Measurements from ENCODE around the gene CHCHD5. TPM values are rescaled to one million over a fixed set of nuclear protein-coding genes. Genes with fewer than 3 reads are reported as not detected.
"Not testable (repeated sequence)": the region's sequence is repeated elsewhere in the genome, so short reads cannot be mapped to it uniquely, and the experiment has no call there.

Gene CHCHD5
- total RNA-seq, 1 experiment from 2014 or later = 32.3 TPM

GRCh38 chr2:112615051-112615450 lies 30.6 kb downstream of the CHCHD5 start:
- H3K18ac ChIP-seq (ENCODE audit: insufficient read length, low read depth, low read length) = no peak overlapping the region
- Mint-ChIP-seq H3K27me3 (ENCODE audit: low read depth) (peaks cover 9% of the 10 kb centered on the region; the same call in 1 of the 2 replicates), H3K9me3 (peaks cover 7 to 8% of the 10 kb centered on the region in 2 experiments; a peak in 2 of 5 replicates), H3K4me1 (peaks cover 18 to 22% of the 10 kb centered on the region in 2 experiments), H3K36me3 (ENCODE audit: insufficient read depth in 1 of 3, low read depth in 3 of 3) (no peaks in the 10 kb centered on the region), H3K27ac (peak overlapping the region in 1 of 3 experiments; percentile 55; a peak in 1 of 7 replicates), H3K4me3 (peak overlapping the region in 1 of 2 experiments; percentile 53; a peak in 2 of 5 replicates)
- no peak for TF ChIP-seq CTCF (conservative IDR thresholded peaks at IDR 0.05)
- H2BK12ac ChIP-seq (ENCODE audit: insufficient read length, low read depth, low read length) = no peak overlapping the region
- DNase-seq = no peak
- peak overlapping the region; percentile 45; the same call in 1 of the 2 replicates for H3K14ac ChIP-seq (ENCODE audit: insufficient read depth, low read length)
- no peak overlapping the region for H4K91ac ChIP-seq (ENCODE audit: insufficient read length, low read depth, low read length)
- no peaks in the 10 kb centered on the region; the same call in 1 of the 2 replicates for H3K4me1 ChIP-seq (ENCODE audit: insufficient read depth, low read length)
- no peak overlapping the region for H2BK120ac ChIP-seq (ENCODE audit: low read depth, low read length, poor library complexity, severe bottlenecking)
- H3K27ac ChIP-seq (ENCODE audit: insufficient read length, low read depth, low read length) = no peak overlapping the region
- no peak overlapping the region for H3K23ac ChIP-seq (ENCODE audit: insufficient read length, low read depth, low read length)
- H3K56ac ChIP-seq (ENCODE audit: insufficient read length, low read depth, low read length) = peak overlapping the region; percentile 62
- H3K9ac ChIP-seq (ENCODE audit: extremely low read depth, insufficient read length, low read length) = no peak overlapping the region
- WGBS (ENCODE audit: extremely low coverage, insufficient read length, low lambda C conversion rate) = no CpG with 5 or more reads among the region's 8 CpGs
- no peaks in the 10 kb centered on the region for H3K79me2 ChIP-seq (ENCODE audit: insufficient read depth, low read length)
- peaks cover 4% of the 10 kb centered on the region for H3K23me2 ChIP-seq (ENCODE audit: insufficient read length, low read depth, low read length, poor library complexity, severe bottlenecking)
- no peak overlapping the region for H3T11ph ChIP-seq (ENCODE audit: low read length)
- H2BK5ac ChIP-seq (ENCODE audit: insufficient read length, low read length) = no peak overlapping the region
- no peak overlapping the region for H3K4me2 ChIP-seq (ENCODE audit: insufficient read depth, insufficient read length, low read length)
- no peaks in the 10 kb centered on the region for H3K27me3 ChIP-seq (ENCODE audit: insufficient read depth, low read length)
- peak overlapping the region; percentile 24 for H2AFZ ChIP-seq (ENCODE audit: low read length)
- no peak overlapping the region for H4K5ac ChIP-seq (ENCODE audit: insufficient read length, low read depth, low read length)
- no peaks in the 10 kb centered on the region for H3K79me1 ChIP-seq (ENCODE audit: insufficient read depth, low read depth, low read length, poor library complexity, severe bottlenecking)
- H4K8ac ChIP-seq (replicated peaks; ENCODE audit: insufficient read length, low read depth, low read length) = no peak overlapping the region
- no peak overlapping the region for H3K4ac ChIP-seq (ENCODE audit: low read depth, low read length)
- H3K9me3 ChIP-seq (ENCODE audit: control insufficient read depth, low read depth, low read length) = no peaks in the 10 kb centered on the region
- H2AK5ac ChIP-seq (ENCODE audit: insufficient read length, low read length) = no peak overlapping the region
- H2BK15ac ChIP-seq (ENCODE audit: low read depth, low read length) = no peak overlapping the region
- H4K20me1 ChIP-seq (ENCODE audit: control insufficient read depth, insufficient read depth, insufficient read length) = no peaks in the 10 kb centered on the region
- no peak overlapping the region for H2BK20ac ChIP-seq (ENCODE audit: low read depth, low read length, poor library complexity, severe bottlenecking)

DNA sequence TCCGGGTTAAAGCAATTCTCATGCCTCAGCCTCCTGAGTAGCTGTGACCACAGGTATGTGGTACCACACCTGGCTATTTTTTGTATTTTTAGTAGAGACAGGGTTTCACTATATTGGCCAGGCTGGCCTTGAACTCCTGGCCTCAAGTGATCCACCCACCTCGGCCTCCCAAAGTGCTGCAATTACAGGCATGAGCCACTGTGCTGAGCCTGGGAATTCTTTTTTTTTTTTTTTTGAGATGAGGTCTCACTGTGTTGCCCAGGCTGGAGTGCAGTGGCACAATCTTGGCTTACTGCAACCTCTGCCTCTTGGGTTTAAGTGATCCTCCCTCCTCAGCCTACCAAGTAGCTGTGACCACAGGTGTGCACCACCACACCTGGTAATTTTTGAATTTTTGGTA lies 31.4 kb downstream of the CHCHD5 start:
- H3K56ac ChIP-seq (ENCODE audit: insufficient read length, low read depth, low read length); DNase-seq; H2BK12ac ChIP-seq (ENCODE audit: insufficient read length, low read depth, low read length); H3K9me3 ChIP-seq (ENCODE audit: control insufficient read depth, low read depth, low read length); H2AK5ac ChIP-seq (ENCODE audit: insufficient read length, low read length); H2BK20ac ChIP-seq (ENCODE audit: low read depth, low read length, poor library complexity, severe bottlenecking); H3K23ac ChIP-seq (ENCODE audit: insufficient read length, low read depth, low read length); H3K9ac ChIP-seq (ENCODE audit: extremely low read depth, insufficient read length, low read length); H3K27me3 ChIP-seq (ENCODE audit: insufficient read depth, low read length); H3K4me2 ChIP-seq (ENCODE audit: insufficient read depth, insufficient read length, low read length); H2BK15ac ChIP-seq (ENCODE audit: low read depth, low read length); H3K4ac ChIP-seq (ENCODE audit: low read depth, low read length); H4K91ac ChIP-seq (ENCODE audit: insufficient read length, low read depth, low read length); H3K27me3 Mint-ChIP-seq (ENCODE audit: low read depth); H2AFZ ChIP-seq (ENCODE audit: low read length); H3K23me2 ChIP-seq (ENCODE audit: insufficient read length, low read depth, low read length, poor library complexity, severe bottlenecking); H3K36me3 Mint-ChIP-seq (ENCODE audit: insufficient read depth in 1 of 3, low read depth in 3 of 3); H3K79me2 ChIP-seq (ENCODE audit: insufficient read depth, low read length); H3K79me1 ChIP-seq (ENCODE audit: insufficient read depth, low read depth, low read length, poor library complexity, severe bottlenecking); H3K14ac ChIP-seq (ENCODE audit: insufficient read depth, low read length); H3K9me3 Mint-ChIP-seq; H4K20me1 ChIP-seq (ENCODE audit: control insufficient read depth, insufficient read depth, insufficient read length); H2BK5ac ChIP-seq (ENCODE audit: insufficient read length, low read length); H4K5ac ChIP-seq (ENCODE audit: insufficient read length, low read depth, low read length); H3K4me1 ChIP-seq (ENCODE audit: insufficient read depth, low read length); H3K27ac ChIP-seq (ENCODE audit: insufficient read length, low read depth, low read length); H3T11ph ChIP-seq (ENCODE audit: low read length); H4K8ac ChIP-seq (replicated peaks; ENCODE audit: insufficient read length, low read depth, low read length); H3K4me3 Mint-ChIP-seq; H2BK120ac ChIP-seq (ENCODE audit: low read depth, low read length, poor library complexity, severe bottlenecking); H3K27ac Mint-ChIP-seq; H3K18ac ChIP-seq (ENCODE audit: insufficient read length, low read depth, low read length): not testable (repeated sequence)
- H3K4me1 Mint-ChIP-seq = peaks cover 18 to 22% of the 10 kb centered on the region in 2 experiments
- no CpG with 5 or more reads among the region's 2 CpGs for WGBS (ENCODE audit: extremely low coverage, insufficient read length, low lambda C conversion rate)
